Stimulated activated CD8-positive, alpha-beta memory T cell treated with anti-CD3 and anti-CD28 coated beads, Interleukin-15, amount 100 ng/mL, for 24 hours (primary cell): ENCODE measurements around the gene ME1.
A peak's percentile ranks its signal among the peaks of the same experiment; 100 is the strongest.
"Not testable (repeated sequence)": the region's sequence is repeated elsewhere in the genome, so short reads cannot be mapped to it uniquely, and the experiment has no call there.

ENCODE experiments used
- DNase-seq: peaks from one replicate; pipeline ENCODE4 v3.0.0-alpha.2; 2020; ENCODE audit warnings: low read depth

The ME1 gene

GRCh38 chr6:83256719-83257118 is 174.1 kb downstream of the ME1 start:
- not testable (repeated sequence) for DNase-seq

- DNase-seq: no peak
These were observed 178.1 kb downstream of the ME1 start for GRCh38 chr6:83252719-83253118.

GRCh38 chr6:83250235-83250634 is 180.6 kb downstream of the ME1 start:
- DNase-seq: no peak

GRCh38 chr6:83247471-83247870 is 183.4 kb downstream of the ME1 start:
- DNase-seq: no peak

- no peak for DNase-seq
These were observed 199.7 kb downstream of the ME1 start for GRCh38 chr6:83231146-83231545.

- no peak for DNase-seq
These were observed 204.3 kb downstream of the ME1 start for GRCh38 chr6:83226517-83226916.

GRCh38 chr6:83221889-83222479 is 208.9 kb downstream of the ME1 start:
- DNase-seq: no peak

GRCh38 chr6:83221276-83221675 is 209.6 kb downstream of the ME1 start:
- DNase-seq: no peak

GRCh38 chr6:83220121-83220520 is 210.7 kb downstream of the ME1 start:
- no peak for DNase-seq

- no peak for DNase-seq
These were observed 212.2 kb downstream of the ME1 start for GRCh38 chr6:83218646-83219045.

GRCh38 chr6:83216806-83217205 is 214.0 kb downstream of the ME1 start:
- DNase-seq: no peak

- no peak for DNase-seq
These were observed 215.5 kb downstream of the ME1 start for GRCh38 chr6:83215131-83216047.

GRCh38 chr6:83202031-83202430 is 228.8 kb downstream of the ME1 start:
- no peak for DNase-seq

- DNase-seq: no peak
These were observed 231.0 kb downstream of the ME1 start for GRCh38 chr6:83199863-83200225.

- DNase-seq: no peak
These were observed 231.5 kb downstream of the ME1 start for GRCh38 chr6:83199173-83199862.

GRCh38 chr6:83198486-83199172 is 232.2 kb downstream of the ME1 start:
- no peak for DNase-seq

GRCh38 chr6:83193747-83194566 is 236.9 kb downstream of the ME1 start:
- peak; percentile 2 for DNase-seq

- peak; percentile 70 for DNase-seq
These were observed 237.7 kb downstream of the ME1 start, which contains the start of the genes PGM3 and RWDD2A for GRCh38 chr6:83192871-83193746. Gene PGM3, minus strand, starts transcription at chr6:83193265. Its CDS starts 2,253 bp downstream, at chr6:83191012. Gene RWDD2A, plus strand, starts transcription at chr6:83193357. Its CDS starts 1,095 bp downstream, at chr6:83194452.

- no peak for DNase-seq
These were observed 238.4 kb downstream of the ME1 start for GRCh38 chr6:83192456-83192855.

- DNase-seq: not testable (repeated sequence)
These were observed 238.9 kb downstream of the ME1 start for GRCh38 chr6:83191974-83192373.
